AML-193 (cell line): Measurements from ENCODE around the gene ATP6V0D1.
A peak's percentile ranks its signal among the peaks of the same experiment; 100 is the strongest.
"Not testable (repeated sequence)": the region's sequence is repeated elsewhere in the genome, so short reads cannot be mapped to it uniquely, and the experiment has no call there.

Experiments
- DNase-seq, 2 experiments: peaks; one replicate each; lab custom pipeline; 2025; lab: John Stamatoyannopoulos, UW

Gene ATP6V0D1

DNA sequence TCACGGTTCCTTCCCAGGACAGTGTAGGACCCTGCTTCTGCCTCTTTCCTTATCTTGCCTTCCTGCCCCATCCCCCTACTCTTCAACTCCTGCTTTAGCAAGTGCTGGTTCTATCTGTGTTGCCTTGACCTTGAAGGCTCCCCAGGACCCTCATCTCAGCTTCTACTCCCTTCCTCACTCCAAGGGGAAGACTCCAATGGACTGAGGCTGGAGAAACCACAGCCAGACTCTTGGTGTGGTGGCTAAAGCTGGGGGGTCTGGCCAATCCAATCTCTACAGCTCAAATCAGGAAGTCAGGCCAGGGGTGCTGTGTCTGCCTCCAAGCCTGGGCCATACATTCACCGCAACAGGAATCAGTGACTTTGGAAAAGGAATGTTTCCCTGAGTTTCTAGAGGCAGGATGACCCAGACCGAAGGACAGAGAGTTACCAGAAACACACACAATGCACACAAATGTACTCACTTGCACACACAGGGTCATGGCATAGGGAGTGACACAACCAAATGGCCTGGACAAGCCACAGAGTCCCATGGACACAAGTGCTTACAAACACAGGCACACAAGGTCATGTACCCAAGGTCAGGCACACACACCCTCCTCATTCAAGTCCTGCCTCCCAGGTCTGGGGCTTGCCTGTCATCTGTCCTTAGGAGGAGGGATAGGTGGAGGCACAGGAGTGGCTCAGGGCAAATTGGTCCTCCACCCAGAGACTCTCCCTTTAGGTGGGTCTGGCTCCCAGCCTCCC is 51.7 kb downstream of the ATP6V0D1 start:
- DNase-seq: no peak

GRCh38 chr16:67428146-67428731 is 52.7 kb downstream of the ATP6V0D1 start:
- DNase-seq: peak; percentile 44 to 48

GRCh38 chr16:67426950-67427349 is 54.0 kb downstream of the ATP6V0D1 start:
- DNase-seq: no peak

GRCh38 chr16:67426022-67426421 is 54.9 kb downstream of the ATP6V0D1 start:
- DNase-seq: no peak

GRCh38 chr16:67425580-67425979 is 55.4 kb downstream of the ATP6V0D1 start:
- no peak for DNase-seq

DNA sequence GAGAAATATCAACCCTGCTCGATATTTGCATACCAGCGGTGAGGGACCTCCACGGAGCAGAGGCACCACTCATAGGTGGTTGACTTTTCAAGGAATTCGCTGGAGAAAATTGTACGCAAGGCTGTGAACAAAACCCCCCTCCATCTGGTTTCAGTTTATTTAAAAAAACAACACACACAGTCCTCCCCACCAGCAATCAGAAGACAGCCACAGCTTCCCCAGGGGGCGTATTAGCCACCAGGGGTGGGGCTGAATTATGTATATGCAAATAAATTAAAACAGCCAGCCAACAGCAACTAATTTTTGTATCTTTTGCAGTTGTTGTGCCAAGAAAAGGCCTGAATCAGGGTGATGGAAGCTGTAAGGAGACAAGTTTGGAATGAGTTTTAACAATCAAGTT is 55.9 kb downstream of the ATP6V0D1 start:
- no peak for DNase-seq

- DNase-seq: no peak
These were observed 56.7 kb downstream of the ATP6V0D1 start for GRCh38 chr16:67424261-67424615.

- DNase-seq: no peak
These were observed 57.2 kb downstream of the ATP6V0D1 start for GRCh38 chr16:67423611-67424260.

- no peak for DNase-seq
These were observed 57.9 kb downstream of the ATP6V0D1 start for GRCh38 chr16:67423015-67423414.

DNA sequence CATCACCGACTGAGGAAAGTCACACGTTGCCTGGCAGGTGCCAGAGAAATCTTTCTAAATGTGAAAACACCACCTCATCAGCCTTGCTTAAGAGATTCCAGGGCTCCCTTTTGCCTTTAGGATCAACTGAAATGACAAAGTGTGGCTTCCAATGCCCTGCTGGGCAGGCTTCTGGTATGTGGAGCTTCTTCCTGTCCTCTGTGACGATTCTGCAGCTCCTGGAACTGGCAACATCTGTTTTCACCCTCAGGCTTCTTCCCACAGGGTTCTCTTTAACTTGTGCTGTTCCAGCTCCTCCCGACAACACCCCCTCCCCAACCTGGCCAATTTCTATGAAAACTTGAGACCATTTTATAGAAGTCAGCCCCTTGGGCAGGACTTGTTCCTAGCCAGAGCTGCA is 59.9 kb downstream of the ATP6V0D1 start:
- no peak for DNase-seq

DNA sequence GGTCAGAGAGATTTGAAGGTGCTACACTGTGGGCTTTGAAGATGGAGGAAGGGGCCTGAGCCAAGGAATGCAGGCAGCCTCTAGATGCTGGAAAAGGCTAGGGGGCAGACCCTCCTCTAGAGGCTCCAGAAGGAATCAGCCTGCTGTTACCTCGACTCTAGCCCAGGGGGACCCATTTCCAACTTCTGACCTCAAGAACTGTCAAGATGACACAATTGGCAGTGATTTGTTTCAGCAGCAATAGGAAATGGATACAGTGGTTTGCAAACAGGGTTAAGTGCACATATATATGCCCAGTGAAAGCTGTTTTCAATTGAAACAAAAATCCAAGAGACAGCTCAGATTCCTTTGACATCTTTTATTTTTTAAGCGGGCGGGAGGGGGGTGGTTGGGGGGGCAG is 61.0 kb downstream of the ATP6V0D1 start:
- DNase-seq: no peak

GRCh38 chr16:67419502-67419901 is 61.5 kb downstream of the ATP6V0D1 start:
- no peak for DNase-seq

GRCh38 chr16:67417333-67418061 is 63.5 kb downstream of the ATP6V0D1 start:
- no peak for DNase-seq

- no peak for DNase-seq
These were observed 64.8 kb downstream of the ATP6V0D1 start, which contains the start of gene ZDHHC1 for GRCh38 chr16:67415872-67416793. TSS of gene ZDHHC1 (minus strand) at chr16:67416477. CDS start at chr16:67407775, 8,702 bp downstream.

- not testable (repeated sequence) for DNase-seq
These were observed 65.5 kb downstream of the ATP6V0D1 start for GRCh38 chr16:67415421-67415820.

- DNase-seq: no peak
These were observed 66.7 kb downstream of the ATP6V0D1 start for GRCh38 chr16:67413978-67414911.

DNA sequence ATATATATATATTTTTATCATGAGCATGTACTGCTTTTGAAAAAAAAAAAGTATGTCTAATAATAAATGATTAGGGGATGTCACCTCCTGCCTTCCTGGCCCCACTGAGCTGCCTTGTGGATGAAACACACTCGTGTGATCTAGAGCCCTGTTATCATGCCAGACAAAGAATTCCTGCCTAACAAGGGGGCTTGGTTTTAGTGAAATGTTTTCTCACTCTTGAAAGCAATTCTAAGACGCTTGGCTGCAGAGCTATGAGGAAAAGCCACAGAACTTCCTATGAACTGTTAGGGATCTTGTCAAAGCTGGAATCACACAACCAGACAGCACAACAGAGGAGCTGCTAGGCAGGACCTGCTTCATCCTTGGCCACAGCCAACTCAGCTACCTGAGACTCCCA is 68.7 kb downstream of the ATP6V0D1 start:
- DNase-seq: no peak

- no peak for DNase-seq
These were observed 69.6 kb downstream of the ATP6V0D1 start for GRCh38 chr16:67411339-67411738.

DNA sequence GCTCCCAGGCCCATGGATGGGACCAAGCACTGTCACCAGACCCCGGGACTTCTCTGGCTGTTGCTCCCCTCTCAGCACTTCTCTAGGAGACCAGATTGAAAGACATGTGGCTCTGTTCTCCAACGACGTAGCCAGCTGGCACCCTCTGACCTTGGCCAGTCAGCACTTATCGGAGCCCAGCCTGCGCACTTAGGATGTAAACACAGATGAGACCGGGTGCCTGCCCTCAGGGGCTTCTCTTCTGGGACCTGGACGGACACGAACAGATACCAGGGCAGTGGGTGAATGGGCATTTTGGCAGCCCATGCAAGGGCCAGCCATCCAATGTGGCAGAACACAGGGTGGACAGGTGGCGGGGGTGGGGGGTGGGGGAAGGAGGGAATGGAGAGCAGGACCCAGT is 71.3 kb downstream of the ATP6V0D1 start:
- DNase-seq: no peak

- DNase-seq: no peak
These were observed 73.0 kb downstream of the ATP6V0D1 start for GRCh38 chr16:67407788-67408452.
